ENCODE data around the gene PLPPR5.

The PLPPR5 gene

DNA sequence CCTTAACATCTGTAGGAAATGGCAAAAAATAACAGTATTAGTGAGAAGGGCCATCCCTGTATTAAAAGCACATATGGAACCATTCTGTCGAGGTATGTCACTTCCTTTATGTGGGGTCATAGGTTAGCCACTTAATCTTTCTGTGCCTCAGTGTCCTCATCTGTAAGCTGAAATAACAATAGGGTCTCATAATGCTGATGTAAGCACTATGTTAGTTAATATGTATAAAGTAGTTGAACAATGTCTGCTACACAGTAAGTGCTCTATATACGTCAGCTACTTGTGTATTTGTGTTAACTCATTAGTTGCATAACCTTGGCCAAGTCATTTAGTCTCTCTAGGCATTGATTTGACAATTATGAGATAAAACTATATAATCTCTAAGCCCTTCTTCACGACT is 11.8 kb downstream of the PLPPR5 start:
- no peaks in the 10 kb centered on the region for H3K4me1 ChIP-seq (ENCODE audit: insufficient read depth, low read length)
- no peak overlapping the region for H3K27ac ChIP-seq (ENCODE audit: low read length)
- no peak overlapping the region for H2AFZ ChIP-seq (ENCODE audit: low read depth, low read length)
- H3K9me3 ChIP-seq (ENCODE audit: insufficient read depth, low read length, severe bottlenecking) = no peaks in the 10 kb centered on the region
- no peak for DNase-seq
- H3K27me3 ChIP-seq (ENCODE audit: insufficient read depth, low read length, poor library complexity) = no peaks in the 10 kb centered on the region
- H4K20me1 ChIP-seq (ENCODE audit: insufficient read depth, low read length) = no peaks in the 10 kb centered on the region
- TF ChIP-seq, protein P1, sequence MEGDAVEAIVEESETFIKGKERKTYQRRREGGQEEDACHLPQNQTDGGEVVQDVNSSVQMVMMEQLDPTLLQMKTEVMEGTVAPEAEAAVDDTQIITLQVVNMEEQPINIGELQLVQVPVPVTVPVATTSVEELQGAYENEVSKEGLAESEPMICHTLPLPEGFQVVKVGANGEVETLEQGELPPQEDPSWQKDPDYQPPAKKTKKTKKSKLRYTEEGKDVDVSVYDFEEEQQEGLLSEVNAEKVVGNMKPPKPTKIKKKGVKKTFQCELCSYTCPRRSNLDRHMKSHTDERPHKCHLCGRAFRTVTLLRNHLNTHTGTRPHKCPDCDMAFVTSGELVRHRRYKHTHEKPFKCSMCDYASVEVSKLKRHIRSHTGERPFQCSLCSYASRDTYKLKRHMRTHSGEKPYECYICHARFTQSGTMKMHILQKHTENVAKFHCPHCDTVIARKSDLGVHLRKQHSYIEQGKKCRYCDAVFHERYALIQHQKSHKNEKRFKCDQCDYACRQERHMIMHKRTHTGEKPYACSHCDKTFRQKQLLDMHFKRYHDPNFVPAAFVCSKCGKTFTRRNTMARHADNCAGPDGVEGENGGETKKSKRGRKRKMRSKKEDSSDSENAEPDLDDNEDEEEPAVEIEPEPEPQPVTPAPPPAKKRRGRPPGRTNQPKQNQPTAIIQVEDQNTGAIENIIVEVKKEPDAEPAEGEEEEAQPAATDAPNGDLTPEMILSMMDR (IDR thresholded peaks at IDR 0.05; ENCODE audit: borderline replicate concordance, extremely low read depth, low read length, poor library complexity, severe bottlenecking) = no peak
- no peak for TF ChIP-seq EZH2 (IDR thresholded peaks at IDR 0.05; ENCODE audit: borderline replicate concordance, low read depth, low read length, severe bottlenecking)
- H3K4me3 ChIP-seq (ENCODE audit: low read depth in 1 of 2, low read length in 2 of 2) = no peak overlapping the region
- H3K36me3 ChIP-seq (ENCODE audit: insufficient read depth, low read length) = no peaks in the 10 kb centered on the region
- no peak overlapping the region for H3K4me2 ChIP-seq (ENCODE audit: insufficient read depth, low read length)
- no peaks in the 10 kb centered on the region for H3K79me2 ChIP-seq (ENCODE audit: insufficient read depth, low read length)
- no peak overlapping the region for H3K9ac ChIP-seq (ENCODE audit: low read depth, low read length)
- ATAC-seq (ENCODE audit: insufficient read depth, low read depth) = no peak

DNA sequence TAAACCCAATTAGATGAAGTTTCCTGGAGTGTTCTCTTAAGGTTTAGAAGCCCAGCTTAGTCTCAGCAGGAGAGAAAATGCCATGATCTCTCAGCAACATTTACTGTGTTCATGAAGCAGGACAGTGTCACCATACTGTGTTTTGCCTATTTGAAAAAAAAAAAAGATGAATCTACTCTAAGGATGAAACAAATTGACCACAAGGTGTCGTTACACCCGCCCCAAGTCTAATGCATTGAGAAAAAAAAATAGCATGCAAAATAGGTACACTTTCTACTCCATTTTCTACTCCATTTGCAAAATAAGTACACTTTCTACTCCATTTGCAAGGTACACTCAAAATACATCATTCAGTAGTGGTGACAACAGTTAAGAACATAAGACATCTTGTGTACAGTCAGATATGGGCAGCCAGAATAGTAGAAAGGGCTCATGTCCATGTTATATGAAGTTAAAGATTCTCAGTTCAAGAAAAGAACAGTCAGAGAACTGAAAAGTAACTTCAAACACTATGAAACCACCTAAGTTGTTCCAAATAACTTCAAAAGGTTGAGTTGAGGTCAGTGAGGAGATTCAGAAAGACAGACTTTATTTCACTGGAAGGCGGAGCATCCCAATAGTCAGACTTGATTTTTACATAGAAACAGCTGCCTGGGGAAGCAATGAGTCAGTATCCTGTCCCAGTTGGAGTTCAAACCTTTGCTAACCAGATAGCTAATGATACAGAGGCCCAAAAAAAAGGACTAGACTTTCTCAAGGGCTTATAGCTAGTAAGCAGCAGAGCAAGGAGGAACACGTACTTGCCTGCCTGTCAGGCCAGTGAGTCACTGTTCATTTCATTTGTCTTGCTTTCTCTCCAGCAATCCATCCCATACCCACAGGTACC is 13.3 kb downstream of the PLPPR5 start:
- no peaks in the 10 kb centered on the region for H3K36me3 ChIP-seq (ENCODE audit: insufficient read depth, low read length)
- H4K20me1 ChIP-seq (ENCODE audit: insufficient read depth, low read length) = no peaks in the 10 kb centered on the region
- no peak overlapping the region for H3K27ac ChIP-seq (ENCODE audit: low read length)
- ATAC-seq (ENCODE audit: insufficient read depth, low read depth) (peak; percentile 67), DNase-seq (peak; percentile 10)
- H2AFZ ChIP-seq (ENCODE audit: low read depth, low read length) = no peak overlapping the region
- H3K79me2 ChIP-seq (ENCODE audit: insufficient read depth, low read length) = no peaks in the 10 kb centered on the region
- no peaks in the 10 kb centered on the region for H3K9me3 ChIP-seq (ENCODE audit: insufficient read depth, low read length, severe bottlenecking)
- H3K4me2 ChIP-seq (ENCODE audit: insufficient read depth, low read length) = no peak overlapping the region
- TF ChIP-seq EZH2 (IDR thresholded peaks at IDR 0.05; ENCODE audit: borderline replicate concordance, low read depth, low read length, severe bottlenecking) = no peak
- TF ChIP-seq, protein P1 (IDR thresholded peaks at IDR 0.05; ENCODE audit: borderline replicate concordance, extremely low read depth, low read length, poor library complexity, severe bottlenecking) = no peak
- H3K4me3 ChIP-seq (ENCODE audit: low read depth in 1 of 2, low read length in 2 of 2) = no peak overlapping the region
- H3K9ac ChIP-seq (ENCODE audit: low read depth, low read length) = no peak overlapping the region
- no peaks in the 10 kb centered on the region for H3K4me1 ChIP-seq (ENCODE audit: insufficient read depth, low read length)
- H3K27me3 ChIP-seq (ENCODE audit: insufficient read depth, low read length, poor library complexity) = no peaks in the 10 kb centered on the region

DNA sequence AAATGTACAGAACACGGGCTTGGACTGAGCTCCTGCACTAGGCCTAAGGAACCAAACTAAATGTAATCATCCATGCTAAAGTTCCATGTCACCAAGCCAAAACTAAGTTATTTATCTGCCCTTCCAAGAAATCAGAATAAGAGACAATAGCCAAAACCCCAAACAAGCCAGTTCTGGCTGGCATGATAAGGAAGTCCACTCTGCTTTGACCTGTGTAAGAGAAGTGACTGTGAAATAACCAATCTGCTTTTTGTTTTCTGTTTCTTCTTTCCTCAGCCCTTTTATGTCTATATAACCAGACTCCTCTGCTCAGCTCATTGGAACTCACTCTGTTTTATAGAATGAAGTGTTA is 15.1 kb downstream of the PLPPR5 start:
- TF ChIP-seq, protein P1 (IDR thresholded peaks at IDR 0.05; ENCODE audit: borderline replicate concordance, extremely low read depth, low read length, poor library complexity, severe bottlenecking) = no peak
- TF ChIP-seq EZH2 (IDR thresholded peaks at IDR 0.05; ENCODE audit: borderline replicate concordance, low read depth, low read length, severe bottlenecking) = no peak
- H3K4me2 ChIP-seq (ENCODE audit: insufficient read depth, low read length) = no peak overlapping the region
- H3K27ac ChIP-seq (ENCODE audit: low read length) = no peak overlapping the region
- H3K27me3 ChIP-seq (ENCODE audit: insufficient read depth, low read length, poor library complexity) = no peaks in the 10 kb centered on the region
- ATAC-seq (ENCODE audit: insufficient read depth, low read depth) (no peak), DNase-seq (no peak)
- H2AFZ ChIP-seq (ENCODE audit: low read depth, low read length) = 0 out of 2 replicates have a peak overlapping the region, but pooled peaks have one; percentile 13
- no peaks in the 10 kb centered on the region for H3K79me2 ChIP-seq (ENCODE audit: insufficient read depth, low read length)
- H3K9me3 ChIP-seq (ENCODE audit: insufficient read depth, low read length, severe bottlenecking) = no peaks in the 10 kb centered on the region
- no peaks in the 10 kb centered on the region for H3K4me1 ChIP-seq (ENCODE audit: insufficient read depth, low read length)
- H4K20me1 ChIP-seq (ENCODE audit: insufficient read depth, low read length) = no peaks in the 10 kb centered on the region
- no peak overlapping the region for H3K4me3 ChIP-seq (ENCODE audit: low read depth in 1 of 2, low read length in 2 of 2)
- H3K9ac ChIP-seq (ENCODE audit: low read depth, low read length) = no peak overlapping the region
- no peaks in the 10 kb centered on the region for H3K36me3 ChIP-seq (ENCODE audit: insufficient read depth, low read length)

Data from DND-41 (cell line).